Measurements from ENCODE around the gene HIPK2.

- TF ChIP-seq EZH2phosphoT487 (IDR thresholded peaks at IDR 0.05; ENCODE audit: borderline replicate concordance, low read depth, low read length) (no peak), CTCF (conservative IDR thresholded peaks at IDR 0.05; ENCODE audit: low read length) (no peak)
Measured at GRCh38 chr7:139567647-139568345, 210.0 kb downstream of the HIPK2 start.
